SKM-1 treated with dmso at 0.1 percent for 144 hours (cell line): ENCODE measurements around the gene MRPS18A.
"Not testable (repeated sequence)": the region's sequence is repeated elsewhere in the genome, so short reads cannot be mapped to it uniquely, and the experiment has no call there.

ENCODE experiments used
- DNase-seq: peaks from one replicate; lab custom pipeline; 2025; ENCODE audit not compliant: unreplicated experiment; lab: John Stamatoyannopoulos, UW

The MRPS18A gene

DNA sequence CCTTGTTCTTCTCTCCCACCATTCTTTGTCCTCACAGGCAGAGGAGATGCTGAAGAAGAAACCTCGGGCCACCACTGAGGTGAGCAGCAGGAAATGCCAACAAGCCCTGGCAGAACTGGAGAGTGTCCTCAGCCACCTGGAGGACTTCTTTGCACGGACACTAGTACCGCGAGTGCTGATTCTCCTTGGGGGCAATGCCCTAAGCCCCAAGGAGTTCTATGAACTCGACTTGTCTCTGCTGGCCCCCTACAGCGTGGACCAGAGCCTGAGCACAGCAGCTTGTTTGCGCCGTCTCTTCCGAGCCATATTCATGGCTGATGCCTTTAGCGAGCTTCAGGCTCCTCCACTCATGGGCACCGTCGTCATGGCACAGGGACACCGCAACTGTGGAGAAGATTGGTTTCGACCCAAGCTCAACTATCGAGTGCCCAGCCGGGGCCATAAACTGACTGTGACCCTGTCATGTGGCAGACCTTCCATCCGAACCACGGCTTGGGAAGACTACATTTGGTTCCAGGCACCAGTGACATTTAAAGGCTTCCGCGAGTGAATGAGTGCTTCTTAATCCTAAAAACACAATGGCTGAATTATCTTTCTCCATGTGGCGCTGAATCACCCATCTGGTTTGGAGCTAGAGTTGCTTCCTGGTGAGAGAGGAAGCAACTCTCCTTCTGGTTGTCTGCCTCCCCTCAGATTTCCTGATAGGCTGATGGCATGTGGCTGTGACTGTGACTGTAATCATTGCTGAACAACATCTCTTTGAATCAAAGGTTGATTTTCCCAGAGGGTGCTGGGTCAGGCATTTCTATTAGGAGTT lies 47.4 kb downstream of the MRPS18A start:
- DNase-seq = no peak

- DNase-seq = no peak
Observed at GRCh38 chr6:43636308-43636659, 51.3 kb downstream of the MRPS18A start.

GRCh38 chr6:43635387-43636307 lies 51.9 kb downstream of the MRPS18A start, which contains the start of gene MAD2L1BP:
Gene MAD2L1BP (plus strand): TSS chr6:43635840. CDS start chr6:43635876, 36 bp downstream.
- DNase-seq = peak; percentile 63

DNA sequence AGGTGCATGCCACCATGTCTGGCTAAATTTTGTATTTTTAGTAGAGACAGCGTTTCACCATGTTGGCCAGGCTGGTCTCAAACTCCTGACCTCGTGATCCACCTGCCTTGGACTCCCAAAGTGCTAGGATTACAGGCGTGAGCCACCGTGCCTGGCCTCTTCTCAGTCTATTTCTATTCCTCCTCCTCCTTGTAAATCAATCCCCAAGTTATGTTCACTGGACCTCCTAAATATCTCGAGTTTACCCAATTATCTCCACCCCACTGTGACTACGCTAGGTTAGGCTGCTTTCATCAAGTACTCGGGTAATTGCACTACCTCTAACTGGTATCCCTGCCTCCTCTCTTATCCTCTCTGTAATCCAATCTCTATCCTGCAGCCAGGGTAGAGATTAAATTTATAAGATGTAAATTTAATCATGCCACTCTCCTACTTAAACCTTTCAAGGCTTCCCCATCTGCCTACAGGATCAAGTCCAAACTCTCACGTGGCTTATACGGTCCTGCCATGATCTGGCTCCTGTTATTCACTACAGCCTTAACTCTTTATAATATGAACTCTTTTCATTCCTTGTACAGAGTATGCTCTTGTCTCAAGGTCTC lies 52.8 kb downstream of the MRPS18A start:
- DNase-seq = no peak

- not testable (repeated sequence) for DNase-seq
Observed at GRCh38 chr6:43633002-43633401, 54.6 kb downstream of the MRPS18A start.

GRCh38 chr6:43630980-43631619 lies 56.5 kb downstream of the MRPS18A start:
- no peak for DNase-seq

DNA sequence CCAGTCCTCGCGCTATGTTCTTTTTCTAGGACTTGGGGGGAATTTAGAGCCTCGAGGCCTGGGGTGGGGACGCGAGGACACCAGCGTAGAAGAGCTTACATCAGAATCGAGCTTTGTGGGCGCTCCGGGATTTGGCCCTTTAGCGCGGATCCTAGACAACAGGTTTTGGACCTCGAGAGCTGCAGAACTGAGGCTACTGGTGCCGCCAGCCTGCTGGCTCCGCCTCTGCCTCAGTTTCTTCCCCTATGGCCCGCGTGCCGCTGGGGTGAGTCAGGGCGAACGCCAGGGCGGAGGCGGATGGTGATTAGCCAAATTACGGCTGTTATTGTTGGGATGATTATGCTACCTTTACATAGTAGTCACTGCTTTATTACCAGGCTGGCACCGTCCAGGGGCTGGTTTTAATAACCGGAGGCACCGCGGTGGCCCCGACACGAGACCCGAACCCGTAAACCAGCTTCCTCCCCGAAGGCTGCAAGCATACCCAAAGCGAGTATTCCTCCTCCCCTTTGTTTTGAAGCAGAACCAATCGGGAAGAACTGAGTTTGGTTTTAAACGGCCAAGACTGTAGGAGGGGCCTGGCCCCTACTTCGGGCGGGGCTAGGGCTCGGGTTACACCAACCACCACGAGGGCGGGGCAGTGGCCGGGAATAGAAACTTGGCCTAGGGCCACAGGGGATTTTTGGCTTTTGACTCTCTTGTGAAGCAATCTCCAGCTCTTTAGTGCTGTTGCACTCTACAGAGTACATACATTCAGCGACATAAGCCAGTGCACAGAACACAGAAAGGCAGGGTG lies 57.9 kb downstream of the MRPS18A start:
- peak; percentile 99 for DNase-seq

DNA sequence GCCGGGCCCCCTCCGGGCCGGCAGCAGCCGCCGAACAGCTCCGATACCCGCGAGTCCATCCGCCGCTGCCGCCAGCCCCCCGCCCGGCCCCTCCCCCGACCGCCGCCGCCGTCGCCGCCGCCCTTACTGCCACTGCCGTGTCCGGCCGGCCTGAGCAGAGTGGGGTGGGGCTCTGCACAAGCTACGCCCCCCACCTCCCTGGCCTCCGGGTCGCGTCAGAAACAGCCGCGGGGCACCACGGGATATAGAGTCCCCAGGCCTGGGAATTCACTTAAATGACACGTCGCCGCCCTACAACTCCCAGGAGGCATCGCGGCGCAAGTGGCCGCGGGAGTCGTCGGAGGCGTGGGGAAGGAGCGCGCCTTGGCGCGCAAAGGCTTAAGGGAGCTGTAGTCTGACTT lies 58.5 kb downstream of the MRPS18A start, which contains the start of gene GTPBP2:
GTPBP2 (minus strand) TSS at position 161 of the 401 bp plus-strand sequence; CDS start at position 59, 102 bp downstream.
- DNase-seq = peak; percentile 98

- peak; percentile 35 for DNase-seq
Observed at GRCh38 chr6:43628393-43629103, 59.0 kb downstream of the MRPS18A start.

- peak; percentile 30 for DNase-seq
Observed at GRCh38 chr6:43627008-43627825, 60.4 kb downstream of the MRPS18A start.

GRCh38 chr6:43625393-43625992 lies 62.1 kb downstream of the MRPS18A start:
- DNase-seq = no peak

- DNase-seq = no peak
Observed at GRCh38 chr6:43624786-43625288, 62.8 kb downstream of the MRPS18A start.

GRCh38 chr6:43623880-43624785 lies 63.5 kb downstream of the MRPS18A start:
- no peak for DNase-seq

DNA sequence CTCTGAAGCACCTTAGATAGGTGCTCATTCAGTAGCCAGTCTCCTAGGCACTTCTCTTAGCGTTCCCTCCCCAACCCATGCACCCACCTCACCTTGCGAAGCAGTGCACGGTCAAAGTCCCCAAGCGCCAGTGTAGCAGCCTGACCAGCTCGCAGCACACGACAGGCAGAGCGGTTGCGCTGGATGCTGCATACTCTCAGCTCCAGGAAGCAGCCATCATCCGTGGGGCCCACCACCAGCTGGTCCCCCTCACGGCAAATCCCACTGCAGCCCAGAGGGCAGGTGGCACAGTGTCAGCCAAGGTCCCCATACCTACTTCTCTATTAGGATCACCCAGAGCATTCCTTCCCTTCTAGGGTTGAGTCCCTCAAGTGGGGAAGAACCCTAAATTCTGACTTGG lies 65.0 kb downstream of the MRPS18A start:
- DNase-seq = no peak

- DNase-seq = no peak
Observed at GRCh38 chr6:43621836-43622180, 65.8 kb downstream of the MRPS18A start.
